GM21723 (cell line): ENCODE results near the gene GMCL1.

Source experiments
- ATAC-seq: cut with Tn5 transposase; IDR thresholded peaks from one replicate; pipeline ENCODE4 v1.9.1; 2021; ENCODE audit warnings: mild to moderate bottlenecking, moderate library complexity; ENCODE audit not compliant: unreplicated experiment

The GMCL1 gene

DNA sequence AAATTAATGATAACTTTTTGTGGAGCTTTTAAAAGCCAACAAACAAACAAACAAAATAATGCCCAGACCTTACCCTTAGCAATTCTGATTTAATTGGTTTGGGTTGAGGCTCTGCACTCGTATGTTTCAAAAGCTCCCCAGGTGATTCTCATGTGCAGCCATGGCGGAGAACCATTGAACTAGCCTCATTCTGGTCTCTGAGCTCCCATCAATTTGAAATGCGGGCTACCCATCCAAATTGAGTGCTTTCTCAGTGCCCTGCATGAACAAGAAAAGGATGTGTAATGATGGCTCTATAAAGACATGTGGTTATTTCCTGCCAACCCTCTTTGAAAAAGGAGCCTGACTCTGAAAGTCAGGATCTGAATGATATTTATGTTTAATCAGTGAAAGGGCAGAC, 93.7 kb downstream of the GMCL1 start:
- ATAC-seq = no peak

DNA sequence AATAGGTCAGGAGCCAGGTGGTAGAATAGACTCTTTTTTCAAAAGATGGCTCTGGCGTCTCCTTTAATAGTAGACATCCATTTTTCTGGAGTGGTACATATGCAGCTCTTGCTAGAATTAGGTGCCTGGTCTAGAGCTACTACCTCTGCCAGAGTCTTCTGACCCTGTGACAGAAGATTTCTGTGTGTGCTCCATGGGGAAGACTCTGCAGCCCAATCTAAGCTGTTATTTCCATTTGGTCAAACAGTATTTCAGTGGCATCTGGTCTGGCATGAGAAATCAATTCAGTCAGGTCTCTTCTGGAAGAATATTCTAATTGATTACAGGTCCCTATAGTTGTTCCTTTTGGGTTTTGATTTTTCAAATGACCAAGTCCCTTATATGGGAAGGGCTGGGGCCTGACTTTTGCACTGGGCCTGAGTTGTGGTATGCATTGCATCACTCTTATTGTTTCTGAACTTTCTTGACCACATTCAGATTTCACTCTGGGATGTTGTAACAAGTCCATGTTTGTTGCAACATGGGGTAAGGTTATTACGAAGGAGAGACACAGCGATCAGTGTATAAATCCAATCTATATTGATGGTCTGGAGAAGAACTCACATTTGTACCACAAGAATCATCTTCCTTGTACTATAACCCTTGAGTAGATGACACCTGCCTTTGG, 97.5 kb downstream of the GMCL1 start:
- no peak for ATAC-seq
